T-helper 1 cell (primary cell): Measurements from ENCODE around the gene RPS27.
"Not testable (repeated sequence)": the region's sequence is repeated elsewhere in the genome, so short reads cannot be mapped to it uniquely, and the experiment has no call there.

Experiments used
- DNase-seq, 5 donors: peaks; one replicate each; pipeline ENCODE4 v3.0.0-alpha.2; 2012 to 2020

RPS27 gene

GRCh38 chr1:153961421-153961820 is 29.1 kb upstream of the RPS27 start:
- no peak for DNase-seq

GRCh38 chr1:153962088-153963029 is 28.2 kb upstream of the RPS27 start:
- no peak for DNase-seq

GRCh38 chr1:153963030-153963849 is 27.3 kb upstream of the RPS27 start, which contains the start of gene SLC39A1:
TSS of gene SLC39A1 (minus strand) at chr1:153963537. CDS start at chr1:153962715, 822 bp downstream.
- peak; percentile 92 to 96 (median 93) for DNase-seq

GRCh38 chr1:153963850-153964331 is 26.7 kb upstream of the RPS27 start:
- DNase-seq, result no peak

GRCh38 chr1:153967107-153967999 is 23.2 kb upstream of the RPS27 start, which contains the start of gene CREB3L4:
TSS of gene CREB3L4 (plus strand) at chr1:153967902. CDS start at chr1:153968526, 624 bp downstream.
- DNase-seq, result peak; percentile 63 to 93 (median 74)

GRCh38 chr1:153968000-153968363 is 22.6 kb upstream of the RPS27 start:
- no peak for DNase-seq

- DNase-seq, result no peak
Measured at GRCh38 chr1:153968408-153968807, 22.2 kb upstream of the RPS27 start.

- DNase-seq, result no peak
Measured at GRCh38 chr1:153968972-153969371, 21.6 kb upstream of the RPS27 start.

- no peak for DNase-seq
Measured at GRCh38 chr1:153970346-153970745, 20.2 kb upstream of the RPS27 start.

GRCh38 chr1:153973071-153973470 is 17.5 kb upstream of the RPS27 start:
- DNase-seq, result no peak

- DNase-seq, result no peak
Measured at GRCh38 chr1:153973525-153973924, 17.0 kb upstream of the RPS27 start.

- no peak for DNase-seq
Measured at GRCh38 chr1:153976819-153977249, 13.7 kb upstream of the RPS27 start.

GRCh38 chr1:153977250-153978240 is 13.0 kb upstream of the RPS27 start, which contains the start of gene JTB:
TSS of gene JTB (minus strand) at chr1:153977674. CDS start at chr1:153977252, 422 bp downstream.
- DNase-seq, result peak; percentile 69 to 84 (median 78)

GRCh38 chr1:153978274-153978909 is 12.2 kb upstream of the RPS27 start:
- no peak for DNase-seq

- not testable (repeated sequence) for DNase-seq
Measured at GRCh38 chr1:153979091-153979490, 11.5 kb upstream of the RPS27 start.

- not testable (repeated sequence) for DNase-seq
Measured at GRCh38 chr1:153981735-153982134, 8.8 kb upstream of the RPS27 start.

- DNase-seq, result no peak
Measured at GRCh38 chr1:153984123-153984894, 6.3 kb upstream of the RPS27 start.

- no peak for DNase-seq
Measured at GRCh38 chr1:153985341-153985912, 5.1 kb upstream of the RPS27 start.
